ENCODE measurements around the gene TRAPPC2L.

- TF ChIP-seq CTCF (IDR thresholded peaks at IDR 0.05) = no peak
- no peak for TF ChIP-seq POLR2A (IDR thresholded peaks at IDR 0.05)
These were observed 44.9 kb downstream of the TRAPPC2L start for GRCh38 chr16:88901718-88902337.
